ENCODE data around the gene PDK2.

- TF ChIP-seq POLR2AphosphoS5 (IDR thresholded peaks at IDR 0.05; ENCODE audit: low read depth, low read length) (no peak), TAF1 (IDR thresholded peaks at IDR 0.05; ENCODE audit: borderline replicate concordance, low read depth, low read length) (no peak), POLR2A (IDR thresholded peaks at IDR 0.05; ENCODE audit: low read depth, low read length) (no peak)
These were observed 43.5 kb upstream of the PDK2 start for GRCh38 chr17:50051606-50052005.
